KOPT-K1 (cell line): Measurements from ENCODE around the gene CBLL1.
A peak's percentile ranks its signal among the peaks of the same experiment; 100 is the strongest.

ENCODE experiments used
- H3K27ac ChIP-seq: fragments of 200-600 bp; sonication (generic); 2 replicates; pipeline ENCODE4 v1.5.1; 2016; ENCODE audit warnings: antibody characterized with exemption, mild to moderate bottlenecking, low read depth, low read length; ENCODE audit not compliant: poor library complexity, severe bottlenecking
- H3K36me3 ChIP-seq: fragments of 200-600 bp; sonication (generic); 2 replicates; pipeline ENCODE4 v1.5.1; 2017; ENCODE audit warnings: antibody characterized with exemption, mild to moderate bottlenecking, low read length, moderate library complexity; ENCODE audit not compliant: insufficient read depth
- H3K9me3 ChIP-seq: fragments of 200-600 bp; sonication (generic); 2 replicates; pipeline ENCODE4 v1.5.1; 2017; ENCODE audit warnings: antibody characterized with exemption, low read length, mild to moderate bottlenecking; ENCODE audit not compliant: insufficient read depth, poor library complexity, severe bottlenecking

Gene CBLL1

GRCh38 chr7:107723255-107723654 is 20.7 kb upstream of the CBLL1 start:
- no peaks in the 10 kb centered on the region for H3K36me3 ChIP-seq
- no peak overlapping the region for H3K27ac ChIP-seq
- H3K9me3 ChIP-seq = no peaks in the 10 kb centered on the region

DNA sequence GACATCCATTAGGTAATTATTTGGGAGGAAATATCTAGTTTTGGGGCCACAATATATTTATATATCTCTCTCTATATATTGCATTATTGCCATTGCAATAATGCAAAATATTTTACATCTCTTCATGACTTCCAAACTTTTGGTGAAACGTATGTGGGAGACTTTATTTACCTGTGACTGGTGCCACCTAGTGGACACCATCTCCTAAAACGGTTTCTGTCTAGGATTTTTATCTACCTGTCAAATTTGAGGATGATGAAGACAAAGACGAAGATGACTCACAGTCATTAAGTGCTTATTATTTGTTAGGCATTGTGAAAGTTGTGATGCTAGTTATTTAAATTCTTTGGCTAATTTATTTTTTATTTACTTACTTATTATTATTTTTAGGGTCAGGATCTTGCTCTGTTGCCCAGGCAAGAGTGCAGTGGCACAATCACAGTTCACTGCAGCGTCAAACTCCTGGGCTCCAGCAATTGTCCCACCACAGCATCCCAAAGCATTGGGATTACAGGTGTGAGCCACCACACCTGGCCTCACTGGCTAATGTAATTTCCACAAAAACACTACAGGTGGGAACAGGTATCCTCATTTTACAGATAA is 18.7 kb upstream of the CBLL1 start:
- no peaks in the 10 kb centered on the region for H3K9me3 ChIP-seq
- no peaks in the 10 kb centered on the region for H3K36me3 ChIP-seq
- H3K27ac ChIP-seq = no peak overlapping the region

- no peaks in the 10 kb centered on the region for H3K9me3 ChIP-seq
- H3K27ac ChIP-seq = no peak overlapping the region
- H3K36me3 ChIP-seq = no peaks in the 10 kb centered on the region
Measured at GRCh38 chr7:107726356-107727130, 17.4 kb upstream of the CBLL1 start.

GRCh38 chr7:107728276-107728675 is 15.7 kb upstream of the CBLL1 start:
- H3K36me3 ChIP-seq = no peaks in the 10 kb centered on the region
- no peak overlapping the region for H3K27ac ChIP-seq
- peaks cover 6% of the 10 kb centered on the region for H3K9me3 ChIP-seq

DNA sequence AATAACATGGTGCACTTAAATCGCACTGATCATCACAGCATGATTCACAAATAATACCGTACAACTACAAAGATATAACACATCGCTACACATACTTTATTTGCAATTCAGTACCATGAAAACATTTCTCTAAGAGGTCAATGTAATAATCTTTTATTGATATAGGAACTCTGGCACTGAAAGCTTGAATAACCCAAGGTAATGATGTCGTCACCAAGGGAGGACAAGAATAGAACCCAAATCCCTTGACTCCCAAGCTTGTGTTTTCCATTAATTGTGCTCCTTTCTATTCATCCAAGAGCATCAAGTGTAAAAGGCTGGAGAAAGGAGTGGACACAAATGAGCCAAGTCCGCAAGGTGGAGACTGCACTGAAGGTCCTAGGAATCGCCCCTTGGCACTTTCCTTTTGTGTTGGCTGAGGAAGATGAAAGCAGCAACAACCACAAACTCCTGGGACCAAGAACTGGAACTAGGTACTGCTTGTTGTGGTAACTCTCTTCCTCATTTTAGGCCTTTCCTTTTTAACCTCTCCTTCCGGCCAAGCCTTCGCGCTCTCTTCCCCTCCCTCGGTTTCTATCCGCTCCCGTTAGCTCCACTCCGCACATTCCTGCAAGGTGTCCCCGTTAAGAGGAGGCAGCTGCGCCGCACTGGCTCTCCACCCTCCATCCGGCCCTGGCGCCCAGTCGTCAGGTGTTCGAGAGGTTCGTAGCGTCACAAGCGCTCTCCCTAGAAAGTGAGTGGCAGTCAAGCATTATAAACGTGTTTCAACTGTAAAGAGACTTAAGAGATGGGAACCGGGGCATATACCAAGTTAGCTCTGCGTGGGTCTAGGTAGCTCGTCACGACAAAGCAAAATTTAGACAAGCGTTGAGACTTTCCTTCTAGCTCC is 1.0 kb upstream of the CBLL1 start:
- Histone ChIP-seq H3K9me3 (no peaks in the 10 kb centered on the region), H3K36me3 (peaks cover 8% of the 10 kb centered on the region; the same call in 1 of the 2 replicates), H3K27ac (peak overlapping the region; percentile 96)

DNA sequence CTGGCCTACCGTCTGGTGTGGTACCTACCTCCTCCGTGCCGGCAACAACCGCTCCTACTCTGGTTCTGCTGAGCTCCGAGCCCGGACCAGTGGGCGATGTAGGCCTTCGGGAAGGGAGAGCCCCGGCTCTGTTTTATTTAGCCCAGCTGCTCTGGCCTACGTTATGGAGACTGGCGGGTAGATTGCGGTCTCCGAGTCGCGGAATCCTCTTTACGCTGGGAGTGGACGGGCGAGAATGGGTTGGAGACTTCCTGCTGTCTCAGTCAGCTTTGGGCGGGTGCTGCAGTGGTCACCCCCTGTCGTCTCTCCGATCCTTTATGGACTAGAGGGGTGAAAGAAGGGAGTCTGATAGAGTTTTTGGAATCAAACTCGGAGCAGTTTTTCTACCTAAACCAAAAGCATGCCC is 406 bp downstream of the CBLL1 start:
- H3K27ac ChIP-seq = peak overlapping the region; percentile 96
- peaks cover 22% of the 10 kb centered on the region for H3K36me3 ChIP-seq
- no peaks in the 10 kb centered on the region for H3K9me3 ChIP-seq

- Histone ChIP-seq H3K27ac (no peak overlapping the region), H3K9me3 (no peaks in the 10 kb centered on the region), H3K36me3 (peaks cover 39% of the 10 kb centered on the region)
Measured at GRCh38 chr7:107746006-107746405, 2.1 kb downstream of the CBLL1 start.

DNA sequence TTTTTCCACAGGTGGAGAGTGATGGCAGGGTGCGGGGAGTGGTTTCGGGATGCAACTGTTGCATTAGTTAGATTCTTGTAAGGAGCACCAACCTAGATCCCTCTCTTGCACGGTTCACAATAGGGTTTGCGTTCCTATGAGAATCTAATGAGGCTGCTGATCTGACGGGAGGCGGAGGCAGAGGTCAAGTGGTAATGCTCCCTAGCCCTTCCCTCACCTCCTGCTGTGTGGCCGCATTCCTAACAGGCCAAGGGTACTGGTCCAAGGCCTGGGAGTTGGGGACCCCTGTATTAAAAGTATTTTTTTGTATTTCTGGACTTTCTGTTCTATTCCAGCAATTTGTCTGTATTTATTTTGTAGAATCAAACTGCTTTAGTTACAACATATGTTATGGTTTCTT is 7.2 kb downstream of the CBLL1 start:
- Histone ChIP-seq H3K9me3 (no peaks in the 10 kb centered on the region), H3K27ac (no peak overlapping the region), H3K36me3 (peaks cover 89% of the 10 kb centered on the region)

- H3K36me3 ChIP-seq = peaks cover 99% of the 10 kb centered on the region
- no peaks in the 10 kb centered on the region for H3K9me3 ChIP-seq
- no peak overlapping the region for H3K27ac ChIP-seq
Measured at GRCh38 chr7:107754642-107755041, 10.7 kb downstream of the CBLL1 start.

GRCh38 chr7:107758667-107759066 is 14.7 kb downstream of the CBLL1 start:
- no peak overlapping the region for H3K27ac ChIP-seq
- no peaks in the 10 kb centered on the region for H3K9me3 ChIP-seq
- peaks cover 80% of the 10 kb centered on the region for H3K36me3 ChIP-seq

DNA sequence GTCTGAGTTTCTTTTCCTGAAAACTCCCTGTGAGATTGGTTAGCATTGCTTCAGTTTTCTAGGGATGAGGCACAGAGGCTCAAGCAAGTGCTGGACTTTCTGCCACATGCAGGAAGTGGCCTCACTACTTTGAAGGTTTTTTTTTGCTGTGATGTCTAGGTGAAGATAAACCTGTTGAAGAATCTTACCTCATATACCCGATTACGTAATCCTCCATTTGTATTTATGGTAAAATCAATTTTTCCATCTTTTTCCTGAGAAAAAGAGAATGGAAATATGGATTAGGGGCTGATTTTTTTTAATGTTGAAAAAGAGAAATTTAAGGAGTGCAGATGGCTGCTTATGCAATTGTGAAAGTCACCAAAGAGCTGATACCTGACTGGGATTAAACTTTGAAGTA is 23.4 kb downstream of the CBLL1 start:
- Histone ChIP-seq H3K27ac (no peak overlapping the region), H3K9me3 (no peaks in the 10 kb centered on the region), H3K36me3 (no peaks in the 10 kb centered on the region)

DNA sequence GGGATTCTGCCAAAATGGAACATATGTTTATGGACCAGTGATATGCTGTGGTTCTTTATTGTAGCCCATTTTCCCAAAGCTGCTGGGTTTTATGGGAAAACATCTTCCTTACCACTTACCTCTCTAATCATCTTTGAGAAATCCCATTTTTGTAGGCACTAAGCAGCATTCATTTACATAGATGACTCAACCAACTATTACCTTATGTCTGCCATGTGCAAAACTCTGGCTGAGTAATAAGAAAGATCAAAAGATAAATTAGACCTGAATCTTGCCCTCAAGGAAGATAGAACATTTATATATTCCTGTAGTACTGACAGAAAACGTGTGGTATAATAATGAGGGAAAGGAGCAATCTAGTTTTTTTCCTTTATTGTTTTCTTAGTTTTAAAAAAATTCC is 24.3 kb downstream of the CBLL1 start:
- no peaks in the 10 kb centered on the region for H3K9me3 ChIP-seq

GRCh38 chr7:107773027-107773426 is 29.1 kb downstream of the CBLL1 start:
- Histone ChIP-seq H3K27ac (no peak overlapping the region), H3K36me3 (no peaks in the 10 kb centered on the region)

More for the DNA sequence above, 24.3 kb downstream of the CBLL1 start:
- no peaks in the 10 kb centered on the region for H3K36me3 ChIP-seq
- no peak overlapping the region for H3K27ac ChIP-seq

GRCh38 chr7:107777702-107778101 is 33.8 kb downstream of the CBLL1 start:
- Histone ChIP-seq H3K36me3 (no peaks in the 10 kb centered on the region), H3K9me3 (no peaks in the 10 kb centered on the region), H3K27ac (no peak overlapping the region)

More at GRCh38 chr7:107773027-107773426, 29.1 kb downstream of the CBLL1 start:
- H3K9me3 ChIP-seq = no peaks in the 10 kb centered on the region

- no peak overlapping the region for H3K27ac ChIP-seq
- no peaks in the 10 kb centered on the region for H3K36me3 ChIP-seq
Measured at GRCh38 chr7:107778283-107778682, 34.3 kb downstream of the CBLL1 start.

More at GRCh38 chr7:107778283-107778682, 34.3 kb downstream of the CBLL1 start:
- no peaks in the 10 kb centered on the region for H3K9me3 ChIP-seq
